Mucosa of stomach (tissue), 1 donor: Measurements from ENCODE around the gene MPHOSPH10.
A peak's percentile ranks its signal among the peaks of the same experiment; 100 is the strongest.
"Not testable (repeated sequence)": the region's sequence is repeated elsewhere in the genome, so short reads cannot be mapped to it uniquely, and the experiment has no call there.

Experiments used
- H3K27me3 ChIP-seq: one replicate; pipeline ENCODE4 v1.7.0; 2013; ENCODE audit warnings: mild to moderate bottlenecking, low read length; ENCODE audit not compliant: control insufficient read depth, insufficient read depth
- H3K36me3 ChIP-seq: one replicate; pipeline ENCODE4 v1.7.0; 2013; ENCODE audit warnings: low read length; ENCODE audit not compliant: control insufficient read depth, insufficient read depth
- H3K4me1 ChIP-seq: one replicate; pipeline ENCODE4 v1.7.0; 2013; ENCODE audit warnings: mild to moderate bottlenecking, low read length; ENCODE audit not compliant: control insufficient read depth, insufficient read depth
- H3K4me3 ChIP-seq: one replicate; pipeline ENCODE4 v1.7.0; 2013; ENCODE audit warnings: low read length
- H3K9ac ChIP-seq: one replicate; pipeline ENCODE4 v1.7.0; 2013; ENCODE audit warnings: mild to moderate bottlenecking, low read length, moderate library complexity
- H3K9me3 ChIP-seq: one replicate; pipeline ENCODE4 v1.7.0; 2013; ENCODE audit warnings: mild to moderate bottlenecking, low read length, moderate library complexity; ENCODE audit not compliant: control insufficient read depth
- donor health status: Pancreatic carcinoma.

The MPHOSPH10 gene

DNA sequence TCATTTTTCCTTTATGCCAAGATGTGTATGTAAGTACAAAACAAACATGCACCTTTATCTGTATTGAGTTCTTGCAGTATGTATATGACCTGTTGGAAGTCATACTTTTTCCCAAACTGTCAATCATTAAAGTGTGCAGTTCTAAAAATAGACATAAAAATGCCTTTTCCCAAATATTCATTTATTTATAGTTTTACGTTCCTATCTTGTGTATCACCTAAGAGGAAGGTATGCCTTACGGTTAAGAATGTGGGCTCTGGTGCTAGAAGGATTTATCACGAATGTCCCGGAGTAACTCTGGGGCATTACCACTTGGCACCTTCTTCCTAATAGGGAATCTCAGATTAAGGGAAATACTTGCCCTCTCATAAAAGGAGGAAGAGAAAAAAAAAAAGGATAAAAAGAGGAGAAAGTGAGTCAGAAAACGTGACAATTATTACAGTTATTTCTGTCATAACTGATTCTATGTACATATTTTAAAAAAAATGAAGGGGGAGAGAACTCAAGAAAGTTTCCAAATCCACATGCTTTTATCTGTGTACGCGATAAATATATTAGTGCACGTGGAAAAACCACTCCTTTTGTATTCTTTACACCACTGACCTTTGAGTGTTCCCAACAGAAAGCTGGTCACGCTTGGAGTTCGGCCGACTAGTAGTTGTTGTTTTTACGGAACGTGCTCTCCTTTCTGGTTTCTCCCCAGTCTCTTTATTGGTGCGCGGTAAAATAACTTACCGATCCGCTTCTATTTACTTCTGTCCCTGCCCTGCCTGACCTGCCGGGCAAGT, 1.1 kb upstream of the MPHOSPH10 start:
- Histone ChIP-seq H3K4me1 (no peaks in the 10 kb centered on the region), H3K9ac (peak overlapping the region; percentile 91), H3K27me3 (no peaks in the 10 kb centered on the region), H3K36me3 (no peaks in the 10 kb centered on the region), H3K9me3 (no peaks in the 10 kb centered on the region), H3K4me3 (peak overlapping the region; percentile 94)

DNA sequence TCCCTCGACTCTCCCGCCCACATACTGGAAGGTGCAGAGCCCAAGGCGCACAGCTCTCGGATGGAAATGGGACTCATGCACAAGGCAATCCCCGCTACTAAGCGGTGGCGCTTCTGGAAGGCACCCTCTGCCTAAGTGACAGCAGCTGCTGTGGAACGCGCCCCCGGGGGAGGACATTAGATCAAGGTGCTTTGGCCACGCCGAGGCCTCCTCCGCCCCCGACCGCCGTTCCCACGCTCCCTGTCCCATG, 607 bp upstream of the MPHOSPH10 start:
- H3K4me1 ChIP-seq, result no peaks in the 10 kb centered on the region

DNA sequence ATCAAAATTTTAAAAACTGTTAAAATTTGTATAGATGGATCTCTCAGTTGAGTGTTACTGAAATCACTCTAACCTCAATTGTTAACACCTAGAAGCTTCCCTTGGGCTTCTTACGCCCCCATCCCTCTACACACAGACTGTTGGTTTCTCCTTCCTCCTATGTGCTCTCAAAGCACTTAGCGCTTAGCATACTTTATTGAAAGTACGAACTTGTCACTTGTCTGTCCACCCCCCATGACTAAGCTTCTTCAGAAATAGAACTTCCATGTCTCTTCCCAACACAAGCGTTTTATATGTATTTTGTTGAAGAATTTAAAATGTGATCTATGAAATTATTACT, 441 bp downstream of the MPHOSPH10 start:
- H3K27me3 ChIP-seq, result no peaks in the 10 kb centered on the region
- H3K36me3 ChIP-seq, result no peaks in the 10 kb centered on the region
- peak overlapping the region; percentile 94 for H3K4me3 ChIP-seq
- H3K4me1 ChIP-seq, result no peaks in the 10 kb centered on the region
- H3K9ac ChIP-seq, result peak overlapping the region; percentile 91
- H3K9me3 ChIP-seq, result no peaks in the 10 kb centered on the region

More for the DNA sequence above, 607 bp upstream of the MPHOSPH10 start:
- Histone ChIP-seq H3K4me3 (peak overlapping the region; percentile 94), H3K9me3 (no peaks in the 10 kb centered on the region), H3K27me3 (no peaks in the 10 kb centered on the region), H3K9ac (peak overlapping the region; percentile 91), H3K36me3 (no peaks in the 10 kb centered on the region)

DNA sequence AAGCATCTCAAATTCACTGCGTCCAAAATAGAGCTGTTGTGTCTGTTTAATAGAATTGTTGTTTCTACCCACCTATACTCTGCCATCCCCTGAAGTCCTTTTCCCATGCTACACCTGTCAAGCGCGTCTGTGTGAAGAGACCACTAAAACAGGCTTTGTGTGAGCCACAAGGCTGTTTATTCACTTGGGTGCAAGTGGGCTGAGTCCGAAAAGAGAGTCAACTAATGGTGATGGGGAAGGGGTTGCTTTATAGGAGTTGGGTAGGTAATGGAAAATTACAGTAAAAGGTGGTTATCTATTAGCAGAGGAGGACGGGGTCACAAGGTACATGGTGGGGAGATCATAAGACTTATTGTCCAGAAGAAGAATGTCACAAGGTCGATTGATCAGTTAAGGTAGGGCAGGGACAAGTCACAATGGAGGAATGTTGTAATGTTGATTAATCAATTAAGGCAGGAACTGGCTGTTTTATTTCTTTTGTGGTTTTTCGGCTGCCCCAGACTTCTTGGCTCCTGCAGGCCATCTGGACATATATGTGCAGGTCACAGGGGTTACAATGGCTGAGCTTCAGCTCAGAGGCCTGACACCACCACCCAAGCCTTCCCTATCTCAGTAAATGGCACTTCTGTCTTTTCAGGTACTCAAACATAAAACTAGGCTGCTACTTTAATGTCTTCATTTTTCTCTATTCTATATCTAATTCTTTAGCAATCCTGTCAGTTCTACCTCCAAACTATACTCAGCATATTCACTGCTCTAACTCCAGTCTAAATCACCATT, 1.1 kb downstream of the MPHOSPH10 start:
- H3K9ac ChIP-seq, result peak overlapping the region; percentile 91
- H3K27me3 ChIP-seq, H3K9me3 ChIP-seq, H3K4me1 ChIP-seq, H3K36me3 ChIP-seq: not testable (repeated sequence)
- peak overlapping the region; percentile 94 for H3K4me3 ChIP-seq

DNA sequence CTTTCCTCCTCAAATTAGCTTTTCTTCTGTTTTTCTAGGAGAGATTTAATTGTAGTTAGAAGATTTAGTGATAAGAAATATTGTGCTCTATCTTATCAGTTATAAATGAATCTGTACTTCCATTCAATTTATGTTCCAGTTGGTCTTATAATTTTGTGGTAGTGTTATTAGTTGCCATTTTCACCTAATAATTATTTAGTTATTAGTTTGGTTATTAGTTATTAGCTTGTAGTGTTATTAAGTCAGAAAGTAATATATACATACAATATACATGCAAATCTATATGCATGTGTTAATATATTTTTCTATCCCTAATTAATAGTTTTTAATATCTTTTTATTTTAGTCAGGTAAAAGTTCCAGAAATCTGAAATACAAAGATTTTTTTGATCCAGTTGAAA, 3.2 kb downstream of the MPHOSPH10 start:
- H3K36me3 ChIP-seq, result no peaks in the 10 kb centered on the region
- H3K9ac ChIP-seq, result no peak overlapping the region
- H3K27me3 ChIP-seq, result no peaks in the 10 kb centered on the region
- H3K9me3 ChIP-seq, result no peaks in the 10 kb centered on the region
- no peaks in the 10 kb centered on the region for H3K4me1 ChIP-seq
- no peak overlapping the region for H3K4me3 ChIP-seq

DNA sequence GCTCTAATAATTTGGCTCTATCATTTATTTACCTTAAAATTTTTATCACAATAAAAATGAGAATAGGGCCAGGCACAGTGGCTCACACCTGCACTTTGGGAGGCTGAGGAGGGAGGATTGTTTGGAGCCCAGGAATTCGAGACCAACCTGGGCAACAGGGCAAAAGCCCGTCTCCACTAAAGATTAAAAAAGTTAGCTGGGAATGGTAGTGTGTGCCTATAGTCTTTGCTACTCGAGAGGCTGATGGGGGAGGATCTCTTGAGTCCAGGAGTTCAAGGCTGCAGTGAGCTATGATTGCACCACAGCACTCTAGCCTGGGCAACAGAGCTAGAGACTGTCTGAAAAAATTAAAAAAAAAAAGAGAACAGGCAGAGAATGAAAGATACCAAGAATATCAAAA, 5.7 kb downstream of the MPHOSPH10 start:
- H3K4me1 ChIP-seq, result no peaks in the 10 kb centered on the region
- H3K9me3 ChIP-seq, result no peaks in the 10 kb centered on the region
- H3K4me3 ChIP-seq, result no peak overlapping the region
- H3K36me3 ChIP-seq, result peaks cover 4% of the 10 kb centered on the region
- H3K9ac ChIP-seq, result no peak overlapping the region
- no peaks in the 10 kb centered on the region for H3K27me3 ChIP-seq

DNA sequence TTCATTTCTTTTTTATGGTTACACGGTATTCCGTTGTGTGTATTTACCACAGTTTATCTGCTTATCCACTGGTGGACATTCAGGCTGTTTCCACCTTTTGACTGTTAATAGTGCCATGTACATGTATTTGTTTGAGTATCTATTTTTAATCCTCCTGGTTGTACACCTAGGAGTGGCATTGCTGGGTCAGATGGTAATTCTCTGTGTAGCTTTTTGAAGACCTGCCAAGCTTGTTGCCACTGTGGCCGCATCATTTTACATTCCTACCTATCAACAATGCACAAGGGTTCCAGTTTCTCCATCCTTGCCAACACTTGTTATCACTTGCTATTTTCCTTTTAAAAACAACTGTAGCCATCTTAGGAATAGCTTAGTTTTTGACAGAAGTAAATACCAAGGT, 13.3 kb downstream of the MPHOSPH10 start:
- no peaks in the 10 kb centered on the region for H3K27me3 ChIP-seq
- no peaks in the 10 kb centered on the region for H3K9me3 ChIP-seq
- H3K4me1 ChIP-seq, result no peaks in the 10 kb centered on the region
- no peak overlapping the region for H3K4me3 ChIP-seq
- H3K36me3 ChIP-seq, result peaks cover 22% of the 10 kb centered on the region
- H3K9ac ChIP-seq, result no peak overlapping the region

DNA sequence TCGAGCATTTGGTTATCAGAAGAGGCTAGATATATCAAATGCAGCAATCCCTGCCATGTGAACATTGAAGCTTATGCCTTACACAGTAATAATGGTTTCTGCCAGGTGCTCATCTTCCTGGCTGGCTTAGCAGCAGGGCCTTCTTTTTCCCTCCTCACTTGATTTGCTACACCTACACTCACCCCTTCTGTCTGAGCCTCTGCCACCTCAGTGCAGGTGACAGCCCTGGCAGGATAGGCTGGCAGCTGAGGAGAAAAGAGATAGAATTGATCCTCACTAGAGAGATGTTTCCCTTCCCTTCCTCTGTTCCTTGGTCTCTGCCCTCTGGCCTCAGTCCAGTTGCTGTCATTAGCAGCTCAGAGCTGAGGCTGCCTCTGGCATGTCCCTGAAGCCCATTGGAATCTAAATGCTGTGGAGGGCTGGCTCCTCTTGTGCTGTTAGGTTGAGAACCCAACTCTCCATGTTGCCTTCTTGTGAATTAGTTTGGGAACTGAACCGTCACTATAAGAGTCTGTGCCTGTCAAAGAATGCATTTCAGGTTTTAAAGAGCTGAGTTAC, 18.2 kb downstream of the MPHOSPH10 start:
- H3K36me3 ChIP-seq, result peaks cover 18% of the 10 kb centered on the region
- H3K9ac ChIP-seq, result no peak overlapping the region
- no peaks in the 10 kb centered on the region for H3K4me1 ChIP-seq
- no peaks in the 10 kb centered on the region for H3K27me3 ChIP-seq
- no peak overlapping the region for H3K4me3 ChIP-seq
- no peaks in the 10 kb centered on the region for H3K9me3 ChIP-seq

DNA sequence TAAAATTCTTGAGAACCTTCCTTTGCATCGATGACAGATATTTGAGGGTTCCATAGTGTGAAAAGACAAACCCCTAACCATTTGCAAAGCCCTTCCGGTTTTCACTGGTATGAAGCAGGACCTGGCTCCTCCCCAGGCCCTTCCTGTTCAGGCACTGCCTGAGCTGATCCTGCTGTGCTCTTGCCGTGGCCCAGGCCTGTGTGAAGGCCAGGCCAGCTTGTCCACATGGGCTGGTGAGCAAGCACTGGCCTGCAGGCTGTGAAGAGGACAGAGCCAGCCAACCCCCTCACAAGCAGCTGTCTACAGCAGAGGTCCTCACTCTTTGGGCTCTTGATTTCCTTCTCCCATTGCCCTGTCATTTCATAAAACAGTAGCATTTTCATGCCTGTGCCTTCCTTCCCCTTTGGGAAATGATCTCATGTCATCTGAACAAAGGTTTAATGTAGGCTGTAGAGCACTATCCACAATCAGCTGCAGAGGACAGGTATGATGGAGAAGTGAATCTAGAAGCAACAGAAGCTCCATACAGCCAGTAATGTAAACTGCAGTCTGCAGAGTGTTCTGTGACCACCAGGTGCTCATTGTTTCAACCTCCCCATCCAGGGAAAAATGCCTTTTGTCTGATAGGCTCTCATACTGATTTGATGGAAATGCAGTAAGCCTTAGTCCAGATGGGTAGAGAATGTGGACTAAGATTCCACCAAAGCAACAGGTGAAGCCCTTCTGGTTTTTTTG, 19.8 kb downstream of the MPHOSPH10 start:
- peaks cover 11% of the 10 kb centered on the region for H3K36me3 ChIP-seq
- no peak overlapping the region for H3K4me3 ChIP-seq

DNA sequence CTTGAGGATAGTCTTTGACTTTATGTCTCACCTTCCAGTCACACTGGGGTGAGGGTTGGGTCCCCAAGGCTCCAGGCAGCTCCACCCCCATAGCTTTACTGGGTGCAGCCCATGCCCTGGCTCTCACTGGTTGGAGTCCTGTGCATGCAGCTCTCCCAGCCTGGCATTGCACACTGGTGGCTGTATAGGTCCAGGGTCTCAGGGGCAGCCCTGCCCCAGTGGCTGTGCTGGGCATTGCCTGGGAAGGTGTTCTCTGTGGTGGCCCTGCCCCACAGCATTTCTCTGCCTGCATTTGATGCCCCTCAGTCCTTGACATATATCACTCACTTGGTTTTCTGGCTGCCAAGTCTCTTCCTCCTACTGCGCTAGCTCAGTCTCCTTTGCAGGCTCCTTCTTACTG, 21.2 kb downstream of the MPHOSPH10 start:
- H3K4me3 ChIP-seq, result no peak overlapping the region
- no peaks in the 10 kb centered on the region for H3K4me1 ChIP-seq
- H3K36me3 ChIP-seq, result peaks cover 6% of the 10 kb centered on the region
- H3K9me3 ChIP-seq, result no peaks in the 10 kb centered on the region
- no peak overlapping the region for H3K9ac ChIP-seq
- peaks cover 2% of the 10 kb centered on the region for H3K27me3 ChIP-seq

More for the DNA sequence above, 19.8 kb downstream of the MPHOSPH10 start:
- Histone ChIP-seq H3K27me3 (no peaks in the 10 kb centered on the region), H3K9ac (no peak overlapping the region), H3K4me1 (no peaks in the 10 kb centered on the region), H3K9me3 (no peaks in the 10 kb centered on the region)

DNA sequence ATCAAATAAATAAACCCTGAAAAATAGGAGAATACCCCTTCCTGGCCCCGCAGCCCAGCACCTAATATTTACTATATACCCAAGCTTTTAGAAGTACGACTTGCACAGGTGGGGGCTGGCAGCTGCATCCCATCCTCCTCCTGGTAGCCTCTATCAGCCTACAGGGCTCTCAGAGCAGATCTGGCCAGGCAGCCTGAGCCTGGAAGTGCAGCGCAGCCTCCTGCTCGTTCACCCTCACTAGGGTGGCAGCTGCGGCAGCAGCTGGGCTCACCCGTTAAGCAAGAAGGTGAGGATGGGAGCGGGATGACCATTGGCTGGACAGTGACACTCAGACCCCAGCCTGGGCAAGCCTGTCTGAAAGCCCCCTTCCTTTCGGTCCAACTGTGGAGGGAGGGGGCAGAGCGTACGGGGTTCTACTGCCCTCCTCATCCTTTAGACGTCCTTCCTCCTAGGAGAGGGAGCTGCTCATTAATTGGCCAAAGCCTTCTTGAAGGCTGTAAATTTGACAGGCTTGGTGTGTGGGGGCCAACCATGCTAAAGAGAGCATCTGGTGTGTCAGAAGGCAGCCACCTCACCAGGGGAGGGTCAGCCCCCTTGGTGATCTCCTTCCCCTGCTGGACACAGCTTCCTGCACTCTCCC, 23.3 kb downstream of the MPHOSPH10 start:
- Histone ChIP-seq H3K4me1 (peaks cover 5% of the 10 kb centered on the region), H3K36me3 (peaks cover 1% of the 10 kb centered on the region), H3K9me3 (no peaks in the 10 kb centered on the region), H3K27me3 (peaks cover 8% of the 10 kb centered on the region), H3K4me3 (no peak overlapping the region), H3K9ac (no peak overlapping the region)
